ENCODE data around the gene MKLN1. TPM values are rescaled to one million over a fixed set of nuclear protein-coding genes. Genes with fewer than 3 reads are reported as not detected.

MKLN1 gene
- total and polyA plus RNA-seq, 2 donors from 2014 or later = 24.4 to 77.0 TPM

DNA sequence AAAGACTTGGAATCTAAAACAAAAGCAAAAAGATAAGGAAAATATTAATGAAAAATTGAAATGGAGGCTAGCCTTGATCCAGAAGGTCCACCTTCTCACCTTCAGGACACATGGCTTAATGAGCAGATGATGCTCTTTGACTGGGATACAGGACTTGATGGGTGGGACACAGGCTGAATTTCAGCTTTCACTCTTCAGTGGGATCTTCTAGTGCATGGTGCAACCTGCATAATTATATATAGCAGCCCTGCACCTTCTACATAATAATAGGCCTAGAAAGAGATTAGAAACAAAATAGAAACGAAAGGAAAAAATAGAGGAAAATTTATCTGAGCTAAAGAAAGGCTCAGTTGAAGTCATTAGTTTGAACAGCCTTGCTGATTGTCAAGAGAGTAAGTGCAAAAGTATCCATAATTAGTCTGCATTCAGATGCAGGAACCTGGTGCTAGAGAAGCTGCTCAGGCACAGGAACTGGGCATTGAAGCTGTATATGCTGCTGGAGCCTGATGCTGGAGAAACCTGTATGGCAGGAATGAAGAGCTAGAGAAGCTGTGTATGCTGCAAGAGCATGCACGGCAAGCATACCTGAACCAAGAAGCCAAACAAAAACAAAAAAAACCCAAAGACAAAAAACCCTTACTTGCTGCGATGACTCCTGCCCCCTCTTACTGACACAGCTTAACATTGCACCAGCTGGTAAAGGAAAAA lies 19.4 kb downstream of the MKLN1 start:
- no peak overlapping the region for H3K27ac ChIP-seq (ENCODE audit: low read depth in 2 of 2, low read length in 2 of 2)

DNA sequence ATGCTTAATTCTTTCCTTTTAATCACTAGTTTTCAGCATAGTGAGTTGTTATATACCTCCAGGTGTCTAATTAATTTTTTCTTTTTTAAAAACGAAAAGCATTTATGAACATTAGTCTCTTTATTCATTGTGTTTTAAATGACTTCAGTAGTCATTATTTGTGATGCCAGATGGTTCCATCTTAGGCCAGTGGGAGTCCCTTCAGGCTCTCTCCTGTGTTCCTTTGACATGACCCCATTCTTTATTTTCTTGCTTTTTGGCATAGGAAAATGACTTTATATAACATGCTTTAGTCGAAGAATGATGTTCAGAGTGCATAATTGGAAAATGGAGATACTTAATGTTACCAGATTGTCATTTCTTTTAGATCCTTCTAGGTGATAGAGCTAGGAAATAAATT lies 24.4 kb downstream of the MKLN1 start:
- Histone ChIP-seq H3K4me3 (ENCODE audit: low read length in 3 of 3) (no peak overlapping the region), H3K36me3 (ENCODE audit: control insufficient read depth in 2 of 3, insufficient read depth in 3 of 3, low read length in 3 of 3) (no peaks in the 10 kb centered on the region), H3K27ac (ENCODE audit: low read depth in 2 of 2, low read length in 2 of 2) (no peak overlapping the region), H3K9me3 (ENCODE audit: control insufficient read depth in 2 of 3, insufficient read depth in 1 of 3, low read length in 3 of 3) (no peaks in the 10 kb centered on the region), H3K9ac (ENCODE audit: low read length in 3 of 3) (no peak overlapping the region), H3K4me1 (ENCODE audit: control insufficient read depth in 2 of 3, insufficient read depth in 2 of 3, low read depth in 1 of 3, low read length in 3 of 3) (peaks cover 0 to 18% (median 11%) of the 10 kb centered on the region in 3 donors), H3K27me3 (ENCODE audit: control insufficient read depth, insufficient read depth, low read length) (no peaks in the 10 kb centered on the region)
- TF ChIP-seq, protein P1, sequence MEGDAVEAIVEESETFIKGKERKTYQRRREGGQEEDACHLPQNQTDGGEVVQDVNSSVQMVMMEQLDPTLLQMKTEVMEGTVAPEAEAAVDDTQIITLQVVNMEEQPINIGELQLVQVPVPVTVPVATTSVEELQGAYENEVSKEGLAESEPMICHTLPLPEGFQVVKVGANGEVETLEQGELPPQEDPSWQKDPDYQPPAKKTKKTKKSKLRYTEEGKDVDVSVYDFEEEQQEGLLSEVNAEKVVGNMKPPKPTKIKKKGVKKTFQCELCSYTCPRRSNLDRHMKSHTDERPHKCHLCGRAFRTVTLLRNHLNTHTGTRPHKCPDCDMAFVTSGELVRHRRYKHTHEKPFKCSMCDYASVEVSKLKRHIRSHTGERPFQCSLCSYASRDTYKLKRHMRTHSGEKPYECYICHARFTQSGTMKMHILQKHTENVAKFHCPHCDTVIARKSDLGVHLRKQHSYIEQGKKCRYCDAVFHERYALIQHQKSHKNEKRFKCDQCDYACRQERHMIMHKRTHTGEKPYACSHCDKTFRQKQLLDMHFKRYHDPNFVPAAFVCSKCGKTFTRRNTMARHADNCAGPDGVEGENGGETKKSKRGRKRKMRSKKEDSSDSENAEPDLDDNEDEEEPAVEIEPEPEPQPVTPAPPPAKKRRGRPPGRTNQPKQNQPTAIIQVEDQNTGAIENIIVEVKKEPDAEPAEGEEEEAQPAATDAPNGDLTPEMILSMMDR (IDR thresholded peaks at IDR 0.05; ENCODE audit: borderline replicate concordance, extremely low read depth, insufficient read depth) = no peak
- FAIRE-seq = no peak
- intact Hi-C loops (cut with DNase I) = no loop called here
- DNase-seq = no peak

More for the DNA sequence above, 19.4 kb downstream of the MKLN1 start:
- no peak for FAIRE-seq
- intact Hi-C loops (cut with DNase I) = no loop called here
- Histone ChIP-seq H3K4me1 (ENCODE audit: control insufficient read depth in 2 of 3, insufficient read depth in 2 of 3, low read depth in 1 of 3, low read length in 3 of 3) (peaks cover 0 to 5% (median 4%) of the 10 kb centered on the region in 3 donors), H3K4me3 (ENCODE audit: low read length in 3 of 3) (no peak overlapping the region), H3K27me3 (ENCODE audit: control insufficient read depth, insufficient read depth, low read length) (no peaks in the 10 kb centered on the region), H3K36me3 (ENCODE audit: control insufficient read depth in 2 of 3, insufficient read depth in 3 of 3, low read length in 3 of 3) (no peaks in the 10 kb centered on the region), H3K9ac (ENCODE audit: low read length in 3 of 3) (no peak overlapping the region), H3K9me3 (ENCODE audit: control insufficient read depth in 2 of 3, insufficient read depth in 1 of 3, low read length in 3 of 3) (no peaks in the 10 kb centered on the region)
- TF ChIP-seq, protein P1 (IDR thresholded peaks at IDR 0.05; ENCODE audit: borderline replicate concordance, extremely low read depth, insufficient read depth) = no peak
- DNase-seq = peak in 1 of 5 donors; percentile 14

DNA sequence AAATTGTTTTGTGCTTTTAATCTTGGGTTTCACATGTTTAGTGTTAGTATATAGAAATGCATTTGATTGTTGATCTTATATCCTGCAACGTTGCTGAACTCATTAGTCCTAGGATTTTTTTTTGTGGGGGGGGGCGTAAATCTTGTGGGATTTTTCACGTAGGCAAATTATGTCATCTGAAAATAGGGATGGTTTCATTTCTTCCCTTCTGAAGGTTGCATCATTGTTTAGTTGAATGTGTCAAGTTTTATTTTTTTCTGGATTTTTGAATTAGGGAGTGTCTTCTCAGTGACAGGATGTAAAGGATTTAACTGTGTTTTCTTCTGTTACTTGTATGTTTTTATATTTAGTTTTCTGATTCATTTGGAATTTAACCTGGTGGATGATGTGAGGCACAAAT lies 26.7 kb downstream of the MKLN1 start:
- Histone ChIP-seq H3K27ac (ENCODE audit: low read depth in 2 of 2, low read length in 2 of 2) (no peak overlapping the region), H3K27me3 (ENCODE audit: control insufficient read depth, insufficient read depth, low read length) (no peaks in the 10 kb centered on the region), H3K4me3 (ENCODE audit: low read length in 3 of 3) (no peak overlapping the region), H3K36me3 (ENCODE audit: control insufficient read depth in 2 of 3, insufficient read depth in 3 of 3, low read length in 3 of 3) (no peaks in the 10 kb centered on the region), H3K9me3 (ENCODE audit: control insufficient read depth in 2 of 3, insufficient read depth in 1 of 3, low read length in 3 of 3) (no peaks in the 10 kb centered on the region), H3K9ac (ENCODE audit: low read length in 3 of 3) (no peak overlapping the region), H3K4me1 (ENCODE audit: control insufficient read depth in 2 of 3, insufficient read depth in 2 of 3, low read depth in 1 of 3, low read length in 3 of 3) (peaks cover 0 to 24% (median 12%) of the 10 kb centered on the region in 3 donors)
- no peak for DNase-seq
- intact Hi-C loops (cut with DNase I) = no loop called here
- FAIRE-seq = peak; percentile 15
- TF ChIP-seq, protein P1 (IDR thresholded peaks at IDR 0.05; ENCODE audit: borderline replicate concordance, extremely low read depth, insufficient read depth) = no peak
